PFSK-1 (cell line): Measurements from ENCODE around the gene ISG20.

Source experiments
- FOXP2 ChIP-seq: optimal IDR thresholded peaks from 2 replicates; pipeline ENCODE3; 2011; ENCODE audit warnings: borderline replicate concordance, control low read depth, inconsistent platforms; ENCODE audit not compliant: insufficient read depth; ENCODE audit errors: extremely low read length, extremely low read depth
- POLR2AphosphoS5 ChIP-seq: IDR thresholded peaks from 2 replicates; pipeline ENCODE4 v1.6.1; 2012; ENCODE audit warnings: low read depth, mild to moderate bottlenecking, control low read depth, low read length, moderate library complexity
- REST ChIP-seq, 2 experiments: IDR thresholded peaks; 2 replicates each; pipeline versions ENCODE4 v1.6.1 to v1.8.0; 2011 to 2012; ENCODE audit warnings: low read depth in 2 of 2, low read length in 2 of 2, control low read depth in 1 of 2, inconsistent platforms in 1 of 2, mild to moderate bottlenecking in 1 of 2, moderate library complexity in 1 of 2; ENCODE audit not compliant: insufficient read depth in 1 of 2
- SIN3A ChIP-seq: IDR thresholded peaks from 2 replicates; pipeline ENCODE4 v1.6.1; 2012; ENCODE audit warnings: mild to moderate bottlenecking, low read length, moderate library complexity, borderline replicate concordance; ENCODE audit not compliant: insufficient read depth
- TAF1 ChIP-seq: IDR thresholded peaks from 2 replicates; pipeline ENCODE4 v1.6.1; 2012; ENCODE audit warnings: low read length, control low read depth, borderline replicate concordance; ENCODE audit not compliant: insufficient read depth

The ISG20 gene

GRCh38 chr15:88609344-88610090 lies 29.3 kb upstream of the ISG20 start:
- TF ChIP-seq FOXP2 (no peak), REST (IDR thresholded peaks at IDR 0.05; ENCODE audit: insufficient read depth in 1 of 2, low read depth in 2 of 2, low read length in 2 of 2) (no peak)

GRCh38 chr15:88610701-88611231 lies 28.1 kb upstream of the ISG20 start:
- TF ChIP-seq TAF1 (no peak), FOXP2 (peak; percentile 34)

- TF ChIP-seq FOXP2 (no peak), POLR2AphosphoS5 (no peak), SIN3A (no peak), TAF1 (no peak), REST (IDR thresholded peaks at IDR 0.05; ENCODE audit: insufficient read depth in 1 of 2, low read depth in 2 of 2, low read length in 2 of 2) (no peak)
Observed at GRCh38 chr15:88612186-88612796, 26.5 kb upstream of the ISG20 start.

- TF ChIP-seq FOXP2 (no peak), SIN3A (no peak), TAF1 (no peak), REST (IDR thresholded peaks at IDR 0.05; ENCODE audit: insufficient read depth in 1 of 2, low read depth in 2 of 2, low read length in 2 of 2) (no peak), POLR2AphosphoS5 (no peak)
Observed at GRCh38 chr15:88613074-88613944, 25.5 kb upstream of the ISG20 start.

GRCh38 chr15:88615303-88616107 lies 23.3 kb upstream of the ISG20 start:
- TF ChIP-seq SIN3A (no peak), TAF1 (no peak), FOXP2 (no peak), REST (IDR thresholded peaks at IDR 0.05; ENCODE audit: insufficient read depth in 1 of 2, low read depth in 2 of 2, low read length in 2 of 2) (no peak)
